SU-DHL-6 (cell line): ENCODE data around the gene FAM107B.
A peak's percentile ranks its signal among the peaks of the same experiment; 100 is the strongest.

ENCODE experiments used
- H2AFZ ChIP-seq: fragments of 200-600 bp; sonication (generic); 2 replicates; pipeline ENCODE4 v1.6.1; 2014; ENCODE audit warnings: low read depth, mild to moderate bottlenecking, moderate library complexity, mixed read lengths, antibody characterized with exemption, low read length; ENCODE audit not compliant: severe bottlenecking
- H3F3A ChIP-seq: fragments of 200-600 bp; shearing (Covaris generic); 2 replicates; pipeline ENCODE4 v1.6.0; 2016; ENCODE audit warnings: antibody characterized with exemption, mild to moderate bottlenecking; ENCODE audit not compliant: insufficient read depth
- H3K27ac ChIP-seq: fragments of 200-600 bp; sonication (generic); 2 replicates; pipeline ENCODE4 v1.5.1; 2016; ENCODE audit warnings: low read depth, mild to moderate bottlenecking, low read length, moderate library complexity, mixed read lengths
- H3K27me3 ChIP-seq: fragments of 200-600 bp; sonication (generic), shearing (Covaris generic); 2 replicates; pipeline ENCODE4 v1.6.0; 2014; ENCODE audit warnings: mild to moderate bottlenecking, low read length
- H3K36me3 ChIP-seq: fragments of 200-600 bp; sonication (generic); 2 replicates; pipeline ENCODE4 v1.6.1; 2014; ENCODE audit warnings: mild to moderate bottlenecking, low read length, mixed read lengths
- H3K4me2 ChIP-seq: fragments of 300-600, 200-600 bp; shearing (Covaris generic), sonication (generic); 2 replicates; pipeline ENCODE4 v1.6.0; 2014; ENCODE audit warnings: low read length, low read depth, mild to moderate bottlenecking; ENCODE audit not compliant: poor library complexity, severe bottlenecking
- H3K4me3 ChIP-seq: fragments of 200-600 bp; sonication (generic); 2 replicates; pipeline ENCODE4 v1.5.1; 2014; ENCODE audit warnings: antibody characterized with exemption, low read length, mild to moderate bottlenecking, mixed read lengths; ENCODE audit not compliant: insufficient read depth, poor library complexity, severe bottlenecking
- H3K79me2 ChIP-seq: fragments of 200-600 bp; sonication (generic); 2 replicates; pipeline ENCODE4 v1.6.1; 2014; ENCODE audit warnings: mild to moderate bottlenecking, low read length, moderate library complexity; ENCODE audit not compliant: insufficient read depth
- H3K9ac ChIP-seq: fragments of 200-600 bp; sonication (generic); 2 replicates; pipeline ENCODE4 v1.7.0; 2014; ENCODE audit warnings: mild to moderate bottlenecking, low read length
- H3K9me2 ChIP-seq: fragments of 200-600 bp; sonication (generic); replicated peaks from 2 replicates; pipeline ENCODE4 v1.6.1; 2014; ENCODE audit warnings: low read length; ENCODE audit not compliant: insufficient read depth
- H3K9me3 ChIP-seq: fragments of 200-600 bp; sonication (generic); 2 replicates; pipeline ENCODE4 v1.6.1; 2014; ENCODE audit warnings: low read length, mixed read lengths; ENCODE audit not compliant: insufficient read depth
- H4K20me1 ChIP-seq: fragments of 200-600 bp; sonication (generic); 2 replicates; pipeline ENCODE4 v1.6.1; 2014; ENCODE audit warnings: low read depth, mild to moderate bottlenecking, antibody characterized with exemption, low read length, moderate library complexity, mixed read lengths
- EZH2phosphoT487 ChIP-seq: fragments of 200-600 bp; sonication (generic), shearing (Covaris generic); conservative IDR thresholded peaks from 2 replicates; pipeline ENCODE4 v1.6.1; 2018; ENCODE audit warnings: mild to moderate bottlenecking, antibody characterized with exemption, low read length, moderate library complexity, mixed read lengths
- TF ChIP-seq, protein P1 (sequence below): fragments of 200-600 bp; sonication (generic); IDR thresholded peaks from one replicate; pipeline ENCODE4 v1.5.1; 2017; ENCODE audit warnings: antibody characterized with exemption, mild to moderate bottlenecking, low read length, moderate library complexity; ENCODE audit not compliant: insufficient read depth, poor library complexity, severe bottlenecking

FAM107B gene

GRCh38 chr10:14742815-14743214, 31.9 kb downstream of the FAM107B start:
- H2AFZ ChIP-seq, result peak overlapping the region; percentile 66
- H3K9me3 ChIP-seq, result no peaks in the 10 kb centered on the region
- no peak overlapping the region for H3K4me3 ChIP-seq
- H4K20me1 ChIP-seq, result no peaks in the 10 kb centered on the region
- H3K9ac ChIP-seq, result no peak overlapping the region
- TF ChIP-seq EZH2phosphoT487, result no peak
- TF ChIP-seq, protein P1, sequence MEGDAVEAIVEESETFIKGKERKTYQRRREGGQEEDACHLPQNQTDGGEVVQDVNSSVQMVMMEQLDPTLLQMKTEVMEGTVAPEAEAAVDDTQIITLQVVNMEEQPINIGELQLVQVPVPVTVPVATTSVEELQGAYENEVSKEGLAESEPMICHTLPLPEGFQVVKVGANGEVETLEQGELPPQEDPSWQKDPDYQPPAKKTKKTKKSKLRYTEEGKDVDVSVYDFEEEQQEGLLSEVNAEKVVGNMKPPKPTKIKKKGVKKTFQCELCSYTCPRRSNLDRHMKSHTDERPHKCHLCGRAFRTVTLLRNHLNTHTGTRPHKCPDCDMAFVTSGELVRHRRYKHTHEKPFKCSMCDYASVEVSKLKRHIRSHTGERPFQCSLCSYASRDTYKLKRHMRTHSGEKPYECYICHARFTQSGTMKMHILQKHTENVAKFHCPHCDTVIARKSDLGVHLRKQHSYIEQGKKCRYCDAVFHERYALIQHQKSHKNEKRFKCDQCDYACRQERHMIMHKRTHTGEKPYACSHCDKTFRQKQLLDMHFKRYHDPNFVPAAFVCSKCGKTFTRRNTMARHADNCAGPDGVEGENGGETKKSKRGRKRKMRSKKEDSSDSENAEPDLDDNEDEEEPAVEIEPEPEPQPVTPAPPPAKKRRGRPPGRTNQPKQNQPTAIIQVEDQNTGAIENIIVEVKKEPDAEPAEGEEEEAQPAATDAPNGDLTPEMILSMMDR, result no peak
- no peaks in the 10 kb centered on the region for H3K79me2 ChIP-seq
- H3K27me3 ChIP-seq, result no peaks in the 10 kb centered on the region
- no peaks in the 10 kb centered on the region for H3K36me3 ChIP-seq
- H3K4me2 ChIP-seq, result peak overlapping the region; percentile 38
- no peaks in the 10 kb centered on the region for H3F3A ChIP-seq
- no peaks in the 10 kb centered on the region for H3K9me2 ChIP-seq
- H3K27ac ChIP-seq, result peak overlapping the region; percentile 33

DNA sequence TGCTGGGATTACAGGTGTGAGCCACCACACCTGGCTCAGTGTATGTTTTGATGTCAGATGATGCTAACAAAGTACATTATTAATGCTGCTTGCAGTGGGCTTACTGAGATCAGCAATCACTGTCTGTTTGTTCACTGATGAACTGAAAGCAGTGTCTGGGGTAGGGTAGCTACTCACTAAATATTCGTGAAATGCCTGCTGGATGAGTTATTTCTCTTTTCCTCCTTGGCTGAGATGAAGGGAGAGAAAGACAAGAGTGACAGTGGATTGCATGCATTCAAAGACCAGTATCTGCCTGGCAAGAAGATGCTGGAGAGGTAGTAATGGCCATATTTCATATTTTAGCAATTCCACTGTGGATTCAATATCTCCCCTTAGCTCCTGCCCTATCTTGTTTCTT, 32.3 kb downstream of the FAM107B start:
- Histone ChIP-seq H3K79me2 (no peaks in the 10 kb centered on the region), H3K4me2 (peak overlapping the region; percentile 38), H3K27me3 (no peaks in the 10 kb centered on the region), H2AFZ (peak overlapping the region; percentile 66), H4K20me1 (no peaks in the 10 kb centered on the region), H3K9me3 (no peaks in the 10 kb centered on the region), H3K9ac (no peak overlapping the region), H3K27ac (peak overlapping the region; percentile 33), H3K9me2 (no peaks in the 10 kb centered on the region), H3K4me3 (no peak overlapping the region), H3K36me3 (no peaks in the 10 kb centered on the region), H3F3A (no peaks in the 10 kb centered on the region)
- TF ChIP-seq EZH2phosphoT487, result no peak
- TF ChIP-seq, protein P1, result no peak

DNA sequence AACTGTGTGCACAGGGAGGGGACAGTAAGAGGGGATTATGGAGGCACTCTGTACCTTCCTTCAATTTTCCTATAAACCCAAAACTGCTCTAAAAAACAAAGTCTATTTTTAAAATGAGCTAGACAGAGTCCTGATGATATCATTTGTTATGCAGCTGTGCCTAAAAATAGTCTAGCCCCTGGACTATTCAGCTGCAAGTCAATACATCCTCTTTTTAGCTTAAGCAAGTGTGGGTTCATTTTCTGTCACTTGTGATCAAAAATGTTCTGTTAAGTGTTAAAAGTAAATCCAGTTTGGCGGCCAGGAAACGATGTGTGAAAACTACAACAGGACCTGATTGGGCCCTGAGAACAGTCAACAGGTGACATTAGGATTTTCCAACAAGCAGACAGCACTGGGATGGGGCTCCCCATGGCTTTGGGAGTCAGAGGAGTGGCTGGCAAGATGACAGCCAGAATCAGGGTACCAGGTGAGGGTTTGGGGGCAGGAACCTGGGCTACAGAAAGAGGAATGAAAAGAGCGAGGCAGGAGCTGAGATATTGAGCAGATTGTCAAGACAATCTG, 33.9 kb downstream of the FAM107B start:
- Histone ChIP-seq H4K20me1 (no peaks in the 10 kb centered on the region), H3K4me3 (no peak overlapping the region), H2AFZ (peak overlapping the region; percentile 60), H3K9me3 (no peaks in the 10 kb centered on the region), H3K4me2 (peak overlapping the region; percentile 13), H3K27ac (peak overlapping the region; percentile 30), H3K9ac (peak overlapping the region; percentile 18; the same call in 1 of the 2 replicates), H3K27me3 (no peaks in the 10 kb centered on the region), H3K79me2 (no peaks in the 10 kb centered on the region), H3K9me2 (no peaks in the 10 kb centered on the region), H3K36me3 (no peaks in the 10 kb centered on the region), H3F3A (no peaks in the 10 kb centered on the region)
- TF ChIP-seq, protein P1, result no peak
- no peak for TF ChIP-seq EZH2phosphoT487
